Measurements from ENCODE around the gene SPEG.

- no peak for TF ChIP-seq CTCF (IDR thresholded peaks at IDR 0.05; ENCODE audit: insufficient read depth, low read length)
- TF ChIP-seq POLR2AphosphoS5 (IDR thresholded peaks at IDR 0.05; ENCODE audit: low read depth), result no peak
- no peak for TF ChIP-seq GABPA (IDR thresholded peaks at IDR 0.05; ENCODE audit: low read depth)
- TF ChIP-seq REST (IDR thresholded peaks at IDR 0.05; ENCODE audit: insufficient replicate concordance, low read depth), result no peak
Measured at GRCh38 chr2:219522111-219523030, 87.7 kb downstream of the SPEG start.
